ENCODE measurements around the gene HEPN1. TPM values are rescaled to one million over a fixed set of nuclear protein-coding genes. Genes with fewer than 3 reads are reported as not detected.

Gene HEPN1
- total and polyA plus RNA-seq, 2 of the 4 experiments (the other 2 are of a cell fraction), result not detected

- Histone ChIP-seq H4K20me1 (ENCODE audit: insufficient read depth, low read length) (no peaks in the 10 kb centered on the region), H2BK5ac (ENCODE audit: low read depth, low read length, poor library complexity, severe bottlenecking) (no peak overlapping the region), H3K79me1 (ENCODE audit: low read depth in 1 of 2, low read length in 2 of 2) (peaks cover 0 to 3% of the 10 kb centered on the region in 2 experiments; a peak in 1 of 4 replicates), H3K27ac (ENCODE audit: insufficient read depth, low read length) (no peak overlapping the region), H3K9me1 (ENCODE audit: insufficient read depth, low read length) (peaks cover 22% of the 10 kb centered on the region), H3K4ac (ENCODE audit: low read depth, low read length) (no peak overlapping the region), H2BK120ac (ENCODE audit: low read depth, low read length) (0 out of 2 replicates have a peak overlapping the region, but pooled peaks have one; percentile 48), H3K56ac (ENCODE audit: extremely low read depth, insufficient read depth, low read length) (no peak overlapping the region), H3K36me3 (ENCODE audit: control insufficient read depth, insufficient read depth, low read length) (no peaks in the 10 kb centered on the region), H3K23ac (ENCODE audit: low read depth, low read length) (no peak overlapping the region), H4K91ac (ENCODE audit: insufficient read depth, low read depth, low read length) (no peak overlapping the region), H3K27me3 (ENCODE audit: control insufficient read depth, insufficient read depth, low read length) (no peaks in the 10 kb centered on the region), H4K5ac (ENCODE audit: low read depth, low read length) (no peak overlapping the region), H3K14ac (replicated peaks; ENCODE audit: low read depth, low read length) (no peak overlapping the region), H2BK15ac (ENCODE audit: low read depth, low read length) (no peak overlapping the region), H2AFZ (replicated peaks; ENCODE audit: low read length, poor library complexity) (no peak overlapping the region), H4K8ac (ENCODE audit: low read depth in 2 of 2, low read length in 2 of 2) (no peak overlapping the region), H3K4me2 (ENCODE audit: low read depth, low read length) (no peak overlapping the region), H3K9me3 (ENCODE audit: control insufficient read depth, insufficient read depth, low read length) (no peaks in the 10 kb centered on the region), H2AK9ac (replicated peaks; ENCODE audit: low read depth, low read length, poor library complexity) (no peak overlapping the region), H2AK5ac (ENCODE audit: low read depth, low read length) (no peak overlapping the region), H3K4me1 (ENCODE audit: control insufficient read depth, insufficient read depth, low read length) (peaks cover 20% of the 10 kb centered on the region), H3K18ac (ENCODE audit: low read depth, low read length) (no peak overlapping the region), H3K9ac (ENCODE audit: low read depth, low read length) (no peak overlapping the region), H2BK20ac (ENCODE audit: low read depth, low read length) (no peak overlapping the region), H3K4me3 (ENCODE audit: insufficient read depth, low read depth, low read length) (no peak overlapping the region)
- in situ Hi-C loops (cut with MboI; ENCODE audit: low sequenced_read_pairs), result no loop called here
- BruUV-seq (replicated peaks), result no TSS peak
- CTCF ChIA-PET, result no interaction called here
- ATAC-seq (ENCODE audit: low read depth) (no peak), DNase-seq (no peak)
- dilution Hi-C loops (cut with HindIII; ENCODE audit: low sequenced_read_pairs, unreplicated experiment), result no loop called here
- intact Hi-C loops (cut with micrococcal nuclease), result no loop called here
- no peak for TF ChIP-seq MAZ (IDR thresholded peaks at IDR 0.05; ENCODE audit: borderline replicate concordance, low read depth, low read length)
- TF ChIP-seq RFX5 (IDR thresholded peaks at IDR 0.05; ENCODE audit: low read depth, low read length), result no peak
- TF ChIP-seq MXI1 (IDR thresholded peaks at IDR 0.05; ENCODE audit: borderline replicate concordance, low read depth, low read length), result no peak
- no peak for TF ChIP-seq ELK1 (IDR thresholded peaks at IDR 0.05; ENCODE audit: borderline replicate concordance, low read depth, low read length)
- TF ChIP-seq SMC3 (IDR thresholded peaks at IDR 0.05; ENCODE audit: low read depth, low read length), result no peak
- POLR2A ChIA-PET (ENCODE audit: unreplicated experiment), result no interaction called here
- 92% methylated on average over 8 of the region's 14 CpGs; no CpG with 5 or more reads in 1 of the 2 experiments for WGBS, 2 experiments (ENCODE audit: extremely low coverage in 2 of 2, insufficient read length in 1 of 2)
These were observed 25.2 kb upstream of the HEPN1 start for GRCh38 chr11:124893781-124894401.

Measured in IMR-90 (cell line).